ENCODE measurements around the gene LYPD4.

GRCh38 chr19:41876847-41877832 is 32.7 kb upstream of the LYPD4 start, which contains the start of gene CD79A:
- no peak for TF ChIP-seq CTCF (IDR thresholded peaks at IDR 0.05)
- no peak for TF ChIP-seq POLR2A (IDR thresholded peaks at IDR 0.05)
- no peak for TF ChIP-seq POLR2AphosphoS5 (IDR thresholded peaks at IDR 0.05)
